Measurements from ENCODE around the gene IL2RA. TPM values are rescaled to one million over a fixed set of nuclear protein-coding genes. Genes with fewer than 3 reads are reported as not detected.

The IL2RA gene
- total RNA-seq, 4 donors from 2014 or later, result 0.79 to 1.1 TPM; not detected in 2

GRCh38 chr10:6013413-6014192 is 48.6 kb downstream of the IL2RA start:
- WGBS, 2 donors (ENCODE audit: low coverage in 1 of 2), result 74 to 89% methylated on average over 10 to 17 of the region's 17 CpGs
- no peak overlapping the region for H3K27ac ChIP-seq
- peaks cover 0 to 13% (median 7%) of the 10 kb centered on the region in 4 donors for H3K4me1 ChIP-seq
- H3K27me3 ChIP-seq, result no peaks in the 10 kb centered on the region
- no peak for DNase-seq
- H3K4me3 ChIP-seq, result no peak overlapping the region
- no peaks in the 10 kb centered on the region for H3K36me3 ChIP-seq
- in situ Hi-C loops (cut with MboI; ENCODE audit: low pct_ligation_motif_present in 1 of 4, low pct_unique_long_range_greater_than_20kb in 1 of 4, low sequenced_read_pairs in 3 of 4), result loop anchor here in 2 of 4 donors (10.0 kb wide), 1 partner anchor 71 kb away; the partner anchor contains the start of gene RBM17 (in 2 of the 2)
- H3K9me3 ChIP-seq, result no peaks in the 10 kb centered on the region
- intact Hi-C loops (cut with DNase I; ENCODE audit: low total_unique reads), result no loop called here
- TF ChIP-seq POLR2A (IDR thresholded peaks at IDR 0.05) (no peak), EP300 (IDR thresholded peaks at IDR 0.05; ENCODE audit: low read depth) (no peak), POLR2AphosphoS5 (IDR thresholded peaks at IDR 0.05) (no peak)
- TF ChIP-seq, protein P1, sequence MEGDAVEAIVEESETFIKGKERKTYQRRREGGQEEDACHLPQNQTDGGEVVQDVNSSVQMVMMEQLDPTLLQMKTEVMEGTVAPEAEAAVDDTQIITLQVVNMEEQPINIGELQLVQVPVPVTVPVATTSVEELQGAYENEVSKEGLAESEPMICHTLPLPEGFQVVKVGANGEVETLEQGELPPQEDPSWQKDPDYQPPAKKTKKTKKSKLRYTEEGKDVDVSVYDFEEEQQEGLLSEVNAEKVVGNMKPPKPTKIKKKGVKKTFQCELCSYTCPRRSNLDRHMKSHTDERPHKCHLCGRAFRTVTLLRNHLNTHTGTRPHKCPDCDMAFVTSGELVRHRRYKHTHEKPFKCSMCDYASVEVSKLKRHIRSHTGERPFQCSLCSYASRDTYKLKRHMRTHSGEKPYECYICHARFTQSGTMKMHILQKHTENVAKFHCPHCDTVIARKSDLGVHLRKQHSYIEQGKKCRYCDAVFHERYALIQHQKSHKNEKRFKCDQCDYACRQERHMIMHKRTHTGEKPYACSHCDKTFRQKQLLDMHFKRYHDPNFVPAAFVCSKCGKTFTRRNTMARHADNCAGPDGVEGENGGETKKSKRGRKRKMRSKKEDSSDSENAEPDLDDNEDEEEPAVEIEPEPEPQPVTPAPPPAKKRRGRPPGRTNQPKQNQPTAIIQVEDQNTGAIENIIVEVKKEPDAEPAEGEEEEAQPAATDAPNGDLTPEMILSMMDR (IDR thresholded peaks at IDR 0.05), result no peak

GRCh38 chr10:6012121-6012905 is 49.9 kb downstream of the IL2RA start:
- no peaks in the 10 kb centered on the region for H3K9me3 ChIP-seq
- H3K36me3 ChIP-seq, result no peaks in the 10 kb centered on the region
- no peaks in the 10 kb centered on the region for H3K27me3 ChIP-seq
- TF ChIP-seq POLR2A (IDR thresholded peaks at IDR 0.05), result no peak
- TF ChIP-seq POLR2AphosphoS5 (IDR thresholded peaks at IDR 0.05), result no peak
- TF ChIP-seq, protein P1 (IDR thresholded peaks at IDR 0.05), result no peak
- TF ChIP-seq EP300 (IDR thresholded peaks at IDR 0.05; ENCODE audit: low read depth), result no peak
- intact Hi-C loops (cut with DNase I; ENCODE audit: low total_unique reads) (no loop called here), in situ Hi-C loops (cut with MboI; ENCODE audit: low pct_ligation_motif_present in 1 of 4, low pct_unique_long_range_greater_than_20kb in 1 of 4, low sequenced_read_pairs in 3 of 4) (loop anchor here in 2 of 4 donors (10.0 kb wide), 1 partner anchor 72 kb away; the partner anchor contains the start of gene RBM17 (in 2 of the 2))
- no peak for DNase-seq
- WGBS, 2 donors (ENCODE audit: low coverage in 1 of 2), result 78 to 90% methylated on average over 8 to 15 of the region's 15 CpGs
- no peak overlapping the region for H3K4me3 ChIP-seq
- H3K27ac ChIP-seq, result no peak overlapping the region
- H3K4me1 ChIP-seq, result peaks cover 0 to 6% (median 2%) of the 10 kb centered on the region in 4 donors

DNA sequence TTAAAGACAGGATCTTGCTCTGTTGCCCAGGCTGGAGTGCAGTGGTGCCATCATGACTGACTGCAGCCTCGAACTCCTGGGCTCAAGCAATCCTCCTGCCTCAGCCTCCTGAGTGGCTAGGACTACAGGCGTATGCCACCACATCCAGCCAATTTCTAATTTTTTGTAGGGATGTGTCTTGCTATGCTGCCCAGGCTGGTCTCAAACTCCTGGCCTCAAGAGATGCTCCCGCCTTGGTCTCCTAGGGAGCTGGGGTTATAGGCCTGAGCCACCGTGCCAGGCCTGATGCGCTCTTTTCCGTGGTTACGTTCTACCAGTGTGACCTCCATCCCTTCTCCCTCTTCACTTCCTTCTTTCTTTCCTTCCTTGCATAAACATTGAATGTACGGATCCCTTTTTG is 50.6 kb downstream of the IL2RA start:
- H3K9me3 ChIP-seq, result no peaks in the 10 kb centered on the region
- no peak for TF ChIP-seq EP300 (IDR thresholded peaks at IDR 0.05; ENCODE audit: low read depth)
- TF ChIP-seq POLR2AphosphoS5 (IDR thresholded peaks at IDR 0.05), result no peak
- no peak for TF ChIP-seq POLR2A (IDR thresholded peaks at IDR 0.05)
- TF ChIP-seq, protein P1 (IDR thresholded peaks at IDR 0.05), result no peak
- 91 to 92% methylated on average over 5 to 8 of the region's 8 CpGs for WGBS, 2 donors (ENCODE audit: low coverage in 1 of 2)
- intact Hi-C loops (cut with DNase I; ENCODE audit: low total_unique reads) (no loop called here), in situ Hi-C loops (cut with MboI; ENCODE audit: low pct_ligation_motif_present in 1 of 4, low pct_unique_long_range_greater_than_20kb in 1 of 4, low sequenced_read_pairs in 3 of 4) (loop anchor here in 2 of 4 donors (10.0 kb wide), 1 partner anchor 73 kb away; the partner anchor contains the start of gene RBM17 (in 2 of the 2))
- H3K4me1 ChIP-seq, result peaks cover 0 to 3% (median 0%) of the 10 kb centered on the region in 4 donors
- no peaks in the 10 kb centered on the region for H3K27me3 ChIP-seq
- no peak overlapping the region for H3K4me3 ChIP-seq
- no peak overlapping the region for H3K27ac ChIP-seq
- no peaks in the 10 kb centered on the region for H3K36me3 ChIP-seq
- DNase-seq, result no peak

DNA sequence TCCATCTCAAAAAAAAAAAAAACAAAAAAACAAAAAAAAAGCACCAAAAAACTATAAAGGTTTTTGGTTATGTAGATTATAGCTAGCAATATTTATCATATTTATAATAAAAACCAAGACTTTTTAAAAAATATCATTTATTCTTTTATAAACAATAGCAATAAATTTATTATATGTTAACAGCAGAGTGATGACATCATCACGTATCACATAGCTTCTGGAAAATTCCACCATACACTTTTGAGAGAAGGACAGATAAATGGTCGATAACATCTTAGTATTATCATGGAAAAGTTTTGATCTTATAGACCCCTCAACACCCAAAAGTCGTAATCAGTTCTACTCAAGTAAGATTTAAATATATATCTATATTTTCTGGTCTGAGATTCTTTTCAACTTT is 51.6 kb downstream of the IL2RA start:
- in situ Hi-C loops (cut with MboI; ENCODE audit: low pct_ligation_motif_present in 1 of 4, low pct_unique_long_range_greater_than_20kb in 1 of 4, low sequenced_read_pairs in 3 of 4) (loop anchor here in 2 of 4 donors (10.0 kb wide), 1 partner anchor 74 kb away; the partner anchor contains the start of gene RBM17 (in 2 of the 2)), intact Hi-C loops (cut with DNase I; ENCODE audit: low total_unique reads) (no loop called here)
- H3K36me3 ChIP-seq, result no peaks in the 10 kb centered on the region
- no peaks in the 10 kb centered on the region for H3K27me3 ChIP-seq
- no peak overlapping the region for H3K4me3 ChIP-seq
- H3K27ac ChIP-seq, result no peak overlapping the region
- TF ChIP-seq EP300 (IDR thresholded peaks at IDR 0.05; ENCODE audit: low read depth), result no peak
- TF ChIP-seq, protein P1 (IDR thresholded peaks at IDR 0.05), result no peak
- TF ChIP-seq POLR2AphosphoS5 (IDR thresholded peaks at IDR 0.05), result no peak
- TF ChIP-seq POLR2A (IDR thresholded peaks at IDR 0.05), result no peak
- DNase-seq, result no peak
- H3K4me1 ChIP-seq, result peaks cover 0 to 3% (median 0%) of the 10 kb centered on the region in 4 donors
- WGBS, 2 donors (ENCODE audit: low coverage in 1 of 2), result 94 to 97% methylated on average over 3 of the region's 3 CpGs
- H3K9me3 ChIP-seq, result no peaks in the 10 kb centered on the region
